Fibroblast of lung (primary cell): ENCODE measurements around the gene ROCK1. TPM values are rescaled to one million over a fixed set of nuclear protein-coding genes. Genes with fewer than 3 reads are reported as not detected.

Experiments used
- DNase-seq, 2 donors: peaks; one replicate each; pipeline versions ENCODE4 v3.0.0 to v3.0.0-alpha.2; 2010; ENCODE audit warnings: low read depth in 2 of 2
- H2AFZ ChIP-seq: 2 replicates; pipeline ENCODE4 v1.5.1; 2012; ENCODE audit warnings: low read length, control low read depth, inconsistent platforms
- H3K27ac ChIP-seq: 2 replicates; pipeline ENCODE4 v1.5.1; 2011; ENCODE audit warnings: low read length, control low read depth; ENCODE audit not compliant: insufficient read depth
- H3K27me3 ChIP-seq: 2 replicates; pipeline ENCODE4 v1.5.1; 2011; ENCODE audit warnings: mild to moderate bottlenecking, low read length; ENCODE audit not compliant: control insufficient read depth, insufficient read depth
- H3K36me3 ChIP-seq: 2 replicates; pipeline ENCODE4 v1.5.1; 2011; ENCODE audit warnings: low read length; ENCODE audit not compliant: control insufficient read depth, insufficient read depth
- H3K4me1 ChIP-seq: 2 replicates; pipeline ENCODE4 v1.5.1; 2011; ENCODE audit warnings: low read length; ENCODE audit not compliant: control insufficient read depth, insufficient read depth; ENCODE audit errors: extremely low read depth
- H3K4me2 ChIP-seq: 2 replicates; pipeline ENCODE4 v1.5.1; 2011; ENCODE audit warnings: low read length, control low read depth; ENCODE audit not compliant: insufficient read depth; ENCODE audit errors: extremely low read depth
- H3K4me3 ChIP-seq, 4 experiments: fragments of 200-600 bp in 1 of 4; sonication (generic) in 1 of 4; replicated peaks in 1 of 4; 2 replicates each; pipeline ENCODE4 v1.5.1; 2011 to 2016; ENCODE audit warnings: low read length in 4 of 4, low read depth in 3 of 4, mild to moderate bottlenecking in 3 of 4, control low read depth in 2 of 4, inconsistent platforms in 1 of 4, mixed read lengths in 1 of 4; ENCODE audit not compliant: insufficient read depth in 1 of 4; ENCODE audit errors: control extremely low read depth in 1 of 4
- H3K79me2 ChIP-seq: 2 replicates; pipeline ENCODE4 v1.5.1; 2012; ENCODE audit warnings: mild to moderate bottlenecking, low read length, inconsistent platforms; ENCODE audit not compliant: control insufficient read depth, insufficient read depth
- H3K9ac ChIP-seq: 2 replicates; pipeline ENCODE4 v1.5.1; 2011; ENCODE audit warnings: mild to moderate bottlenecking, low read length, control low read depth; ENCODE audit not compliant: insufficient read depth
- H3K9me3 ChIP-seq: 2 replicates; pipeline ENCODE4 v1.5.1; 2012; ENCODE audit warnings: low read depth, low read length; ENCODE audit not compliant: control insufficient read depth, insufficient read depth
- H4K20me1 ChIP-seq: 2 replicates; pipeline ENCODE4 v1.5.1; 2011; ENCODE audit warnings: low read length; ENCODE audit not compliant: control insufficient read depth, insufficient read depth; ENCODE audit errors: extremely low read depth
- EZH2 ChIP-seq: IDR thresholded peaks from 2 replicates; pipeline ENCODE4 v1.5.1; 2012; ENCODE audit warnings: low read length, control low read depth, mild to moderate bottlenecking; ENCODE audit errors: missing control alignments
- polyA plus RNA-seq, 2 donors: library from polyadenylated mRNA; depleted of rRNA in 1 of 2; stranded (reverse) in 1 of 2; unstranded in 1 of 2; fragments of >200 nt; gene quantifications; 2 replicates each; pipeline ENCODE4 v1.2.1, GENCODE V29; 2011 to 2012; ENCODE audit warnings: missing spikeins in 1 of 2
- total RNA-seq: library from RNA; depleted of rRNA; stranded (reverse); fragments of >200 nt; gene quantifications from 2 replicates; pipeline ENCODE4 v1.2.1, GENCODE V29; 2014
- TF ChIP-seq, protein P1 (sequence below), 2 donors: IDR thresholded peaks in 1 of 2; conservative IDR thresholded peaks in 1 of 2; 1 replicate in 1 of 2; 2 replicates in 1 of 2; pipeline ENCODE4 v1.5.1; 2011 to 2012; ENCODE audit warnings: low read length in 2 of 2, control low read depth in 1 of 2, inconsistent platforms in 1 of 2, low read depth in 1 of 2, mild to moderate bottlenecking in 1 of 2

Gene ROCK1
- total and polyA plus RNA-seq, 2 donors (not counting 1 experiment from before 2014, with no cell fraction given), result 33.2 to 55.2 TPM

DNA sequence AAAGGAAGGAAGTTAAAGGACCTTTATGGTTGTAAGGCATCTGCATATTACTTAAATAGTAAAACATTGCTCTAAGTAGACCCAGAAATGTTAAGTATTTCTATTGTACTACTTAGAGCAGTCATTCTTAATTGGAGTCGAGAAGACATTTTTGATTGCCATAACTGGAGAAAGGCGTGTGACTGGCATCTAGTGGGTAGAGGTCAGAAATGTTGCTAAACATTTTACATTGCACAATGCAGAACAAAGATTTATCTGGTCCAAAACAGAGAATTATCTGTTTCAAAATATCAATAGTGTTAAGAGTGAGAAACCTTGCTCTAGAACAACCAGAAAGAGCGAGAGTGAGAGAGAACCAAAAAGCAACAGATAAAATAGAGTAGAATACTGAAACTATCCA is 23.3 kb upstream of the ROCK1 start:
- peak; percentile 4 to 43 for DNase-seq
- no peak overlapping the region for H3K27ac ChIP-seq

DNA sequence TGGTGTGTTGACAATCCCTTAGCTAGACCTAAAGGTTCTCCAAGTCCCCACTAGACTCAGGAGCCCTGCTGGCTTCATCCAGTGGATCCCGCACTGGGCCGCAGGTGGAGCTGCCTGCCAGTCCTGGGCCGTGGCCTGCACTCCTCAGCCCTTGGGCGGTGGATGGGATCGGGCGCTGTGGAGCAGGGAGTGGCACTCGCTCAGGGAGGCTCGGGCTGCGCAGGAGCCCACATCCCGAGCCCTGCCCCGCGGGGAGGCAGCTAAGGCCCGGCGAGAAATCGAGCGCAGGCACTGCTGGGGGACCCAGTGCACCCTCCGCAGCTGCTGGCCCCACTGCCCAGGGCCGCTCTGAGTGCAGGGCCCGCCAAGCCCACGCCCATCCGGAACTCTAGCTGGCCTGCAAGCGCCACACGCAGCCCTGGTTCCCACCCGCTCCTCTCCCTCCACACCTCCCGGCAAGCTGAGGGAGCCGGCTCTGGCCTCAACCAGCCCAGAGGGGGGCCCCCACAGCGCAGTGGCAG is 20.8 kb upstream of the ROCK1 start:
- TF ChIP-seq EZH2, result no peak
- TF ChIP-seq, protein P1, sequence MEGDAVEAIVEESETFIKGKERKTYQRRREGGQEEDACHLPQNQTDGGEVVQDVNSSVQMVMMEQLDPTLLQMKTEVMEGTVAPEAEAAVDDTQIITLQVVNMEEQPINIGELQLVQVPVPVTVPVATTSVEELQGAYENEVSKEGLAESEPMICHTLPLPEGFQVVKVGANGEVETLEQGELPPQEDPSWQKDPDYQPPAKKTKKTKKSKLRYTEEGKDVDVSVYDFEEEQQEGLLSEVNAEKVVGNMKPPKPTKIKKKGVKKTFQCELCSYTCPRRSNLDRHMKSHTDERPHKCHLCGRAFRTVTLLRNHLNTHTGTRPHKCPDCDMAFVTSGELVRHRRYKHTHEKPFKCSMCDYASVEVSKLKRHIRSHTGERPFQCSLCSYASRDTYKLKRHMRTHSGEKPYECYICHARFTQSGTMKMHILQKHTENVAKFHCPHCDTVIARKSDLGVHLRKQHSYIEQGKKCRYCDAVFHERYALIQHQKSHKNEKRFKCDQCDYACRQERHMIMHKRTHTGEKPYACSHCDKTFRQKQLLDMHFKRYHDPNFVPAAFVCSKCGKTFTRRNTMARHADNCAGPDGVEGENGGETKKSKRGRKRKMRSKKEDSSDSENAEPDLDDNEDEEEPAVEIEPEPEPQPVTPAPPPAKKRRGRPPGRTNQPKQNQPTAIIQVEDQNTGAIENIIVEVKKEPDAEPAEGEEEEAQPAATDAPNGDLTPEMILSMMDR (conservative IDR thresholded peaks at IDR 0.05 in 1 of 2, IDR thresholded peaks at IDR 0.05 in 1 of 2; ENCODE audit: low read depth in 1 of 2, low read length in 2 of 2), result no peak
- H4K20me1 ChIP-seq, result no peaks in the 10 kb centered on the region
- H3K4me1 ChIP-seq, result no peaks in the 10 kb centered on the region
- H3K9ac ChIP-seq, result no peak overlapping the region
- no peak overlapping the region for H3K4me2 ChIP-seq
- H3K36me3 ChIP-seq, result no peaks in the 10 kb centered on the region
- no peaks in the 10 kb centered on the region for H3K9me3 ChIP-seq
- H3K4me3 ChIP-seq, result no peak overlapping the region
- H3K27me3 ChIP-seq, result no peaks in the 10 kb centered on the region
- no peaks in the 10 kb centered on the region for H3K79me2 ChIP-seq
- DNase-seq, result no peak
- H2AFZ ChIP-seq, result no peak overlapping the region
- H3K27ac ChIP-seq, result no peak overlapping the region

More for the DNA sequence above, 23.3 kb upstream of the ROCK1 start:
- H3K4me2 ChIP-seq, result no peak overlapping the region
- no peaks in the 10 kb centered on the region for H3K36me3 ChIP-seq
- TF ChIP-seq, protein P1 (conservative IDR thresholded peaks at IDR 0.05 in 1 of 2, IDR thresholded peaks at IDR 0.05 in 1 of 2; ENCODE audit: low read depth in 1 of 2, low read length in 2 of 2), result peak in 1 of 2 donors; percentile 17
- TF ChIP-seq EZH2, result no peak
- H3K4me1 ChIP-seq, result no peaks in the 10 kb centered on the region
- H4K20me1 ChIP-seq, result no peaks in the 10 kb centered on the region
- H3K9me3 ChIP-seq, result no peaks in the 10 kb centered on the region
- H2AFZ ChIP-seq, result no peak overlapping the region
- H3K27me3 ChIP-seq, result no peaks in the 10 kb centered on the region
- no peak overlapping the region for H3K9ac ChIP-seq
- no peak overlapping the region for H3K4me3 ChIP-seq
- H3K79me2 ChIP-seq, result no peaks in the 10 kb centered on the region

DNA sequence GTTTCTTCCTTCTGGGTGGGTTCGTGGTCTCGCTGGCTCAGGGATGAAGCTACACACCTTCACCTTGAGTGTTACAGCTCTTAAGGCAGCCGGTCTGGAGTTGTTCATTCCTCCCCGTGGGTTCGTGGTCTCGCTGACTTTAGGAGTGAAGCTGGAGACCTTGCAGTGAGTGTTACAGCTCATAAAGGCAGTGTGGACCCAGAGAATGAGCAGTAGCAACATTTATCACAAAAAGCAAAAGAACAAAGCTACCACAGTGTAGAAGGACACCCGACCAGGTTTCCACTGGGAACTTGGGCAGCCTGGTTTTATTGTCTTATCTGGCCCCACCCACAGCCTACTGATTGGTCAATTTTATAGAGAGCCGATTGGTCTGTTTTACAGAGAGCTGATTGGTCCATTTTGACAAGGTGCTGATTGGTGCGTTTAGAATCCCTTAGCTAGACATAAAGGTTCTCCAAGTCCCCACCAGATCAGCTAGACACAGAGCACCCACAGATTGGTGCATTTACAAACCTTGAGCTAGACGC is 20.1 kb upstream of the ROCK1 start:
- Histone ChIP-seq H3K27ac (peak overlapping the region; percentile 23), H3K36me3 (no peaks in the 10 kb centered on the region), H3K4me2 (peak overlapping the region; percentile 13), H3K9ac (no peak overlapping the region), H3K9me3 (no peaks in the 10 kb centered on the region), H3K4me3 (peak overlapping the region in 2 of 4 experiments; percentile 21 to 26), H3K27me3 (no peaks in the 10 kb centered on the region), H3K4me1 (no peaks in the 10 kb centered on the region), H2AFZ (peak overlapping the region; percentile 88), H3K79me2 (no peaks in the 10 kb centered on the region), H4K20me1 (no peaks in the 10 kb centered on the region)
- TF ChIP-seq EZH2, result no peak
- TF ChIP-seq, protein P1 (conservative IDR thresholded peaks at IDR 0.05 in 1 of 2, IDR thresholded peaks at IDR 0.05 in 1 of 2; ENCODE audit: low read depth in 1 of 2, low read length in 2 of 2), result no peak
- no peak for DNase-seq
